Neural progenitor cell (in vitro differentiated cells): ENCODE data around the gene GRN. TPM values are rescaled to one million over a fixed set of nuclear protein-coding genes. Genes with fewer than 3 reads are reported as not detected.
A peak's percentile ranks its signal among the peaks of the same experiment; 100 is the strongest.
"Not testable (repeated sequence)": the region's sequence is repeated elsewhere in the genome, so short reads cannot be mapped to it uniquely, and the experiment has no call there.

Experiments
- DNase-seq: peaks from one replicate; pipeline ENCODE4 v3.0.0-alpha.2; 2016; ENCODE audit warnings: low spot score
- H2AFZ ChIP-seq: fragments of 200-600 bp; sonication (generic); replicated peaks from 2 replicates; pipeline ENCODE4 v1.6.1; 2016; ENCODE audit warnings: antibody characterized with exemption
- H3F3A ChIP-seq: fragments of 200-600 bp; sonication (generic); 2 replicates; pipeline ENCODE4 v1.6.1; 2016; ENCODE audit warnings: antibody characterized with exemption, low read depth
- H3K27ac ChIP-seq: fragments of 200-600 bp; sonication (generic); 2 replicates; pipeline ENCODE4 v1.5.1; 2016; ENCODE audit warnings: mild to moderate bottlenecking
- H3K27me3 ChIP-seq: fragments of 200-600 bp; sonication (generic); 2 replicates; pipeline ENCODE4 v1.6.1; 2016; ENCODE audit warnings: mild to moderate bottlenecking, moderate library complexity
- H3K36me3 ChIP-seq: fragments of 200-600 bp; sonication (generic); 2 replicates; pipeline ENCODE4 v1.5.1; 2016
- H3K4me1 ChIP-seq: fragments of 200-600 bp; sonication (generic); 2 replicates; pipeline ENCODE4 v1.6.1; 2016; ENCODE audit warnings: mixed run types
- H3K4me2 ChIP-seq: fragments of 200-600 bp; sonication (generic); 2 replicates; pipeline ENCODE4 v1.6.1; 2016
- H3K4me3 ChIP-seq: fragments of 200-600 bp; sonication (generic); 2 replicates; pipeline ENCODE4 v1.5.1; 2016
- H3K79me2 ChIP-seq: fragments of 200-600 bp; sonication (generic); 2 replicates; pipeline ENCODE4 v1.6.1; 2016; ENCODE audit warnings: low read depth
- H3K9ac ChIP-seq: fragments of 200-600 bp; sonication (generic); 2 replicates; pipeline ENCODE4 v1.6.1; 2016
- H3K9me3 ChIP-seq: fragments of 200-600 bp; sonication (generic); 2 replicates; pipeline ENCODE4 v1.5.1; 2016; ENCODE audit warnings: low read depth
- H4K20me1 ChIP-seq: fragments of 200-600 bp; sonication (generic); 2 replicates; pipeline ENCODE4 v1.6.1; 2016; ENCODE audit warnings: low read depth
- H3K27ac Mint-ChIP-seq: 3 replicates; pipeline ENCODE4 v1.8.0; 2021; ENCODE audit warnings: mixed read lengths
- H3K27me3 Mint-ChIP-seq: 2 replicates; pipeline ENCODE4 v1.8.0; 2022; ENCODE audit warnings: low read depth, mild to moderate bottlenecking, inconsistent platforms, moderate library complexity, mixed read lengths; ENCODE audit not compliant: insufficient read depth
- H3K36me3 Mint-ChIP-seq: 3 replicates; pipeline ENCODE4 v1.8.0; 2021; ENCODE audit warnings: mixed read lengths
- H3K4me1 Mint-ChIP-seq: 3 replicates; pipeline ENCODE4 v1.8.0; 2021; ENCODE audit warnings: mixed read lengths
- H3K4me3 Mint-ChIP-seq: 3 replicates; pipeline ENCODE4 v1.8.0; 2021; ENCODE audit warnings: mild to moderate bottlenecking, moderate library complexity, mixed read lengths
- H3K9me3 Mint-ChIP-seq: 3 replicates; pipeline ENCODE4 v1.8.0; 2020; ENCODE audit warnings: mixed read lengths
- EZH2 ChIP-seq: fragments of 200-600 bp; sonication (generic); IDR thresholded peaks from 2 replicates; pipeline ENCODE4 v1.6.1; 2017; ENCODE audit warnings: antibody characterized with exemption, mild to moderate bottlenecking, moderate library complexity
- EZH2phosphoT487 ChIP-seq: fragments of 200-600 bp; sonication (generic); IDR thresholded peaks from 2 replicates; pipeline ENCODE4 v1.6.1; 2017; ENCODE audit warnings: antibody characterized with exemption
- total RNA-seq: library from RNA; depleted of rRNA; stranded (reverse); fragments of >200 nt; gene quantifications from 2 replicates; pipeline ENCODE4 v1.2.3, GENCODE V29; 2015; ENCODE audit warnings: low replicate concordance
- TF ChIP-seq, protein P1 (sequence below): fragments of 200-600 bp; sonication (generic); IDR thresholded peaks from 2 replicates; pipeline ENCODE4 v1.5.1; 2017; ENCODE audit warnings: antibody characterized with exemption, mild to moderate bottlenecking

GRN gene
- total RNA-seq, 1 donor from 2014 or later: 28.2 TPM

DNA sequence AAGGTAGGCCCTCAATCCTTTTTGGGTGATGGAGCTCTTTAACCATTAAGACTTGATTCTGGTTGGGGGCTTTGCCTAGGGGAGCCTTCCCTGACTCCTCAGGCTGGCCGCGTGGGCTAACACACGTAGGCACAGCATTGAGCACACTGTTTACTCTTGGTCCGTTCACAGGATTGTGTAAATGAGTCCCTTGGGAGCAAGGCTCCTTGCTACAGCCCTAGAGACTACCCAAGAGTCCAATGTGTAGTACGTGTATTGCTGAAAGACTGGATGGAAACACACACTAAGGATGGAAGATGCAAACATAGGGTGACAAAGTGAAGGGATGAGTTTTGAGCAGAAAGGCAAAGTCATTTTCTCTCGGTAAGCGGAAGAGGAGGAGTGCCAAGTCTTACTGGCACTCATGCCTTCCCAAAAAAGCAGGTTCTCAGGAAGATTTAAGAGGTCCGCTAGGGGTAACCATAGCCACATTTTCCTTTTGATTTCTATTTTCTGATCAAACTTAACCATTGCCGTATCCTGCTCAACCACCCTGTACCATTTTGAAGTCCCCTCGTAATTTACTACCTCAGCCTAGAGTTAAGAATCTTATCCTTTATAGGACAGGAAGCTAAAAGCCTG lies 45.3 kb downstream of the GRN start:
- no peak overlapping the region for H3K4me3 Mint-ChIP-seq
- Histone ChIP-seq H3K27ac (no peak overlapping the region), H3K4me2 (no peak overlapping the region), H2AFZ (no peak overlapping the region), H4K20me1 (no peaks in the 10 kb centered on the region), H3F3A (peaks cover 12% of the 10 kb centered on the region), H3K27me3 (peaks cover 17% of the 10 kb centered on the region), H3K4me1 (no peaks in the 10 kb centered on the region), H3K36me3 (no peaks in the 10 kb centered on the region), H3K4me3 (no peak overlapping the region), H3K9me3 (no peaks in the 10 kb centered on the region), H3K79me2 (no peaks in the 10 kb centered on the region), H3K9ac (no peak overlapping the region)
- no peak for DNase-seq
- no peaks in the 10 kb centered on the region for H3K36me3 Mint-ChIP-seq
- H3K27me3 Mint-ChIP-seq: peaks cover 9% of the 10 kb centered on the region
- no peak overlapping the region for H3K27ac Mint-ChIP-seq
- TF ChIP-seq EZH2phosphoT487 (no peak), EZH2 (no peak)
- TF ChIP-seq, protein P1, sequence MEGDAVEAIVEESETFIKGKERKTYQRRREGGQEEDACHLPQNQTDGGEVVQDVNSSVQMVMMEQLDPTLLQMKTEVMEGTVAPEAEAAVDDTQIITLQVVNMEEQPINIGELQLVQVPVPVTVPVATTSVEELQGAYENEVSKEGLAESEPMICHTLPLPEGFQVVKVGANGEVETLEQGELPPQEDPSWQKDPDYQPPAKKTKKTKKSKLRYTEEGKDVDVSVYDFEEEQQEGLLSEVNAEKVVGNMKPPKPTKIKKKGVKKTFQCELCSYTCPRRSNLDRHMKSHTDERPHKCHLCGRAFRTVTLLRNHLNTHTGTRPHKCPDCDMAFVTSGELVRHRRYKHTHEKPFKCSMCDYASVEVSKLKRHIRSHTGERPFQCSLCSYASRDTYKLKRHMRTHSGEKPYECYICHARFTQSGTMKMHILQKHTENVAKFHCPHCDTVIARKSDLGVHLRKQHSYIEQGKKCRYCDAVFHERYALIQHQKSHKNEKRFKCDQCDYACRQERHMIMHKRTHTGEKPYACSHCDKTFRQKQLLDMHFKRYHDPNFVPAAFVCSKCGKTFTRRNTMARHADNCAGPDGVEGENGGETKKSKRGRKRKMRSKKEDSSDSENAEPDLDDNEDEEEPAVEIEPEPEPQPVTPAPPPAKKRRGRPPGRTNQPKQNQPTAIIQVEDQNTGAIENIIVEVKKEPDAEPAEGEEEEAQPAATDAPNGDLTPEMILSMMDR: no peak
- peaks cover 3% of the 10 kb centered on the region for H3K9me3 Mint-ChIP-seq
- H3K4me1 Mint-ChIP-seq: peaks cover 3% of the 10 kb centered on the region

DNA sequence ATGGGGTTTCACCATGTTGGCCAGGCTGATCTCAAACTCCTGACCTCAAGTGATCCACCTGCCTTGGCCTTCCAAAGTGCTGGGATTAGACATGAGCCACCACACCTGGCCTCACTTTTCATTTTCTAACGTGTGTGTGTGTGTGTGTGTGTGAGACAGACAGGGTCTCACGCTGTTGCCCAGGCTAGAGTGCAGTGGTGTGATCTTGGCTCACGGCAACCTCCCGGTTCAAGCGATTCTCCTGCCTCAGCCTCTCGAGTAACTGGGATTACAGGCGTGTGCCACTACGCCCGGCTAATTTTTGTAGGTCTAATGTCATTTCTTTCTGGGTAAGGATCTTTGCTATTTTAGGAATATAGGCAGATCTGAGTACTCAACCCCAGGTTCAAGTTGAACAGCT lies 49.0 kb downstream of the GRN start:
- not testable (repeated sequence) for H3K27ac Mint-ChIP-seq, H3K9me3 Mint-ChIP-seq, H3K4me3 ChIP-seq, H3K27me3 Mint-ChIP-seq, H3K79me2 ChIP-seq, H3K9me3 ChIP-seq, H3K27me3 ChIP-seq, H3K4me2 ChIP-seq, H3K4me1 ChIP-seq, H3K4me3 Mint-ChIP-seq, DNase-seq, H4K20me1 ChIP-seq, H3K27ac ChIP-seq, H3K4me1 Mint-ChIP-seq, H2AFZ ChIP-seq, H3K36me3 ChIP-seq, H3K9ac ChIP-seq
- peaks cover 10% of the 10 kb centered on the region for H3F3A ChIP-seq
- H3K36me3 Mint-ChIP-seq: peaks cover 12% of the 10 kb centered on the region

DNA sequence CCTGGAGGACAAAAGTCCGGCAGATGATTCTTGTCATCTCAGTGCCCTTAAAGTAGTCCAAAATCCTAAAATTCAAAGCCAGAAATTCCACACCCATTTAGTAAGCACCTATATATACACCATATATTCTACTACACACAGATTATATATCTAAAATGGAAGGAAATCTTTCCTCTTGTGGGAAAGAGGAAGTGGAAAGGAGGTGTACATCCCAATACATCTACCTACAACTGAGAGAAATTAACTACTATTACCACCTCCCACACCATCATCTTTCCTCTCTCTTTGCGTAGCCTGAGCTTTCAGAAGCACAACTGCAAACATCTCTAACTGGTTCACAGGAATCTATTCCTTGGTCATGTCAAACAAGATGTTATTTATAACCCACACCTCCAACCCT lies 49.7 kb downstream of the GRN start:
- H3K4me3 ChIP-seq: no peak overlapping the region
- no peak overlapping the region for H3K9ac ChIP-seq
- H2AFZ ChIP-seq: no peak overlapping the region
- H3F3A ChIP-seq: peaks cover 10% of the 10 kb centered on the region
- Mint-ChIP-seq H3K27me3 (peaks cover 8% of the 10 kb centered on the region), H3K4me1 (no peaks in the 10 kb centered on the region), H3K9me3 (no peaks in the 10 kb centered on the region), H3K27ac (no peak overlapping the region), H3K4me3 (no peak overlapping the region), H3K36me3 (peaks cover 18% of the 10 kb centered on the region)
- H3K27me3 ChIP-seq: no peaks in the 10 kb centered on the region
- TF ChIP-seq EZH2phosphoT487: no peak
- TF ChIP-seq, protein P1: no peak
- no peak for TF ChIP-seq EZH2
- H3K27ac ChIP-seq: no peak overlapping the region
- no peaks in the 10 kb centered on the region for H3K79me2 ChIP-seq
- no peaks in the 10 kb centered on the region for H4K20me1 ChIP-seq
- no peaks in the 10 kb centered on the region for H3K4me1 ChIP-seq
- no peaks in the 10 kb centered on the region for H3K36me3 ChIP-seq
- DNase-seq: no peak
- H3K4me2 ChIP-seq: no peak overlapping the region
- no peaks in the 10 kb centered on the region for H3K9me3 ChIP-seq

DNA sequence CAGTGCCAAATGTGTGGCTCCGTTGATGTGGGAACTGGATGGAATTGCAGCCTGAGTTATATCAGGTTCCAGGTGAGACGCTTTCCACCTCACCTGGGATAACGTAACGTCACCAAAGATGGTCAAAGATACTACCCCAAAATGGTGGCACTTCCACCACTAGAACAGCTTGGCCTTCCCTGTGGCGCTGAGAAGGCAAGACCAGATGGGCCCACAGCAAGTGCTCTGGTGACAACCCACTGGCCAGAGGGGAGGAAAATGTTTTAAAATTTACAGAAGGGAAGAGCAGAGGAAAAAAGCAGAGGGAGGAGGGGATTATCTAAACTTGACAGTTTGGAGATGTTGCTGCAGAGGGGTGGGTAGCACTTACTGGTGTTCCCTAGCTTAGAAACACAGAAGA lies 51.8 kb downstream of the GRN start:
- H3K36me3 ChIP-seq: peaks cover 3% of the 10 kb centered on the region
- H3K4me2 ChIP-seq: no peak overlapping the region
- H3K4me3 ChIP-seq: no peak overlapping the region
- Mint-ChIP-seq H3K4me1 (no peaks in the 10 kb centered on the region), H3K27me3 (peaks cover 7% of the 10 kb centered on the region), H3K36me3 (peaks cover 23% of the 10 kb centered on the region), H3K9me3 (no peaks in the 10 kb centered on the region), H3K27ac (peak overlapping the region; percentile 66), H3K4me3 (no peak overlapping the region)
- no peak overlapping the region for H3K27ac ChIP-seq
- no peaks in the 10 kb centered on the region for H3K79me2 ChIP-seq
- no peak overlapping the region for H2AFZ ChIP-seq
- TF ChIP-seq EZH2: no peak
- TF ChIP-seq, protein P1: no peak
- no peak for TF ChIP-seq EZH2phosphoT487
- no peaks in the 10 kb centered on the region for H3K4me1 ChIP-seq
- no peaks in the 10 kb centered on the region for H3K27me3 ChIP-seq
- no peaks in the 10 kb centered on the region for H4K20me1 ChIP-seq
- H3F3A ChIP-seq: peaks cover 19% of the 10 kb centered on the region
- H3K9ac ChIP-seq: no peak overlapping the region
- H3K9me3 ChIP-seq: no peaks in the 10 kb centered on the region
- DNase-seq: no peak
